Measurements from ENCODE around the gene ARRDC1. TPM values are rescaled to one million over a fixed set of nuclear protein-coding genes. Genes with fewer than 3 reads are reported as not detected.
A peak's percentile ranks its signal among the peaks of the same experiment; 100 is the strongest.
"Not testable (repeated sequence)": the region's sequence is repeated elsewhere in the genome, so short reads cannot be mapped to it uniquely, and the experiment has no call there.

The ARRDC1 gene
- total and polyA plus RNA-seq, 8 donors, result 26.2 to 77.3 (median 32.6) TPM

DNA sequence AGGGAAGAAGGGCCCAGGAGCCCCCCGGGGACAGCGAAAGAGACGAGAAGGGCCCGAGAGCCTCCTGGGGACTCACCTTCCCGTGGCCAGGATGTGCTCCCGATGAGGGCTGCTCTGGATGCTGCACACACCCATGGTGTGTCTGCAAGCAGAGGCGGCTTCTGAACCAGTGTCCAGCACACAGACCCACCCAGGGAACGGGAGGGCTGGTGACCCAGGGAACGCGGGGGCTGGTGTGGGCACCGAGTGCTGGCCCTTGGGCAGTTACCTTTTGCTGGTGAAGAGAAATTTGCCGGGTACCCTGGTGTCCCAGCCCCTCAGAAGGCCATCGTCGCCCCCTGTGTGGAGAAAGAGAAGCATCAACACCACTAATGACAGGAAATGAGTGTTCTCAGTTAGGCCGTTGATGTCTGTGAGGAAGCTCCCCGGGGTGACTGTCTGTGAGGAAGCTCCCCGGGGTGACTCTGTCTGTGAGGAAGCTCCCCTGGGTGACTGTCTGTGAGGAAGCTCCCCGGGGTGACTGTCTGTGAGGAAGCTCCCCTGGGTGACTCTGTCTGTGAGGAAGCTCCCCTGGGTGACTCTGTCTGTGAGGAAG is 40.6 kb upstream of the ARRDC1 start:
- ATAC-seq (no peak), DNase-seq (no peak)
- TF ChIP-seq, protein P1, sequence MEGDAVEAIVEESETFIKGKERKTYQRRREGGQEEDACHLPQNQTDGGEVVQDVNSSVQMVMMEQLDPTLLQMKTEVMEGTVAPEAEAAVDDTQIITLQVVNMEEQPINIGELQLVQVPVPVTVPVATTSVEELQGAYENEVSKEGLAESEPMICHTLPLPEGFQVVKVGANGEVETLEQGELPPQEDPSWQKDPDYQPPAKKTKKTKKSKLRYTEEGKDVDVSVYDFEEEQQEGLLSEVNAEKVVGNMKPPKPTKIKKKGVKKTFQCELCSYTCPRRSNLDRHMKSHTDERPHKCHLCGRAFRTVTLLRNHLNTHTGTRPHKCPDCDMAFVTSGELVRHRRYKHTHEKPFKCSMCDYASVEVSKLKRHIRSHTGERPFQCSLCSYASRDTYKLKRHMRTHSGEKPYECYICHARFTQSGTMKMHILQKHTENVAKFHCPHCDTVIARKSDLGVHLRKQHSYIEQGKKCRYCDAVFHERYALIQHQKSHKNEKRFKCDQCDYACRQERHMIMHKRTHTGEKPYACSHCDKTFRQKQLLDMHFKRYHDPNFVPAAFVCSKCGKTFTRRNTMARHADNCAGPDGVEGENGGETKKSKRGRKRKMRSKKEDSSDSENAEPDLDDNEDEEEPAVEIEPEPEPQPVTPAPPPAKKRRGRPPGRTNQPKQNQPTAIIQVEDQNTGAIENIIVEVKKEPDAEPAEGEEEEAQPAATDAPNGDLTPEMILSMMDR (IDR thresholded peaks at IDR 0.05), result no peak
- no peaks in the 10 kb centered on the region for H3K27me3 ChIP-seq
- peaks cover 0 to 3% of the 10 kb centered on the region in 2 donors for H3K9me3 ChIP-seq
- no peaks in the 10 kb centered on the region for H3K4me1 ChIP-seq
- peaks cover 0 to 47% of the 10 kb centered on the region in 2 donors for H3K36me3 ChIP-seq
- peak overlapping the region in 1 of 2 donors; percentile 29 for H3K27ac ChIP-seq
- no peak overlapping the region for H3K4me3 ChIP-seq
- intact Hi-C loops (cut with DNase I), result no loop called here

DNA sequence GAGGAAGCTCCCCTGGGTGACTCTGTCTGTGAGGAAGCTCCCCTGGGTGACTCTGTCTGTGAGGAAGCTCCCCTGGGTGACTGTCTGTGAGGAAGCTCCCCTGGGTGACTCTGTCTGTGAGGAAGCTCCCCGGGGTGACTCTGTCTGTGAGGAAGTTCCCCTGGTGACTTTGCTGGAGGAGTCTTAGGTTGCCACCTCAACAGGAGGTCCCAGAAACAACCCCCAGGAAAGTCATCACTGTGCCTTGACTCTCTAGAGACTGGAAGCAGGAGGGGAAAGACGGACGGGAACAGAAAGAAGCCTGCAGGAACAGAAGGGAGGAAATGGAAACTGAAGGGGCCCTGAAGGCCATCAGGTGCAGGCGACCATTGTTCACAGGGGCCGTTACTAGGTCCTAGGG is 37.0 kb upstream of the ARRDC1 start:
- H3K36me3 ChIP-seq, result peaks cover 0 to 49% of the 10 kb centered on the region in 2 donors
- H3K27me3 ChIP-seq; ATAC-seq; DNase-seq; H3K4me3 ChIP-seq; intact Hi-C loops (cut with DNase I); H3K9me3 ChIP-seq; H3K4me1 ChIP-seq: not testable (repeated sequence)
- peak overlapping the region in 1 of 2 donors; percentile 45 for H3K27ac ChIP-seq

DNA sequence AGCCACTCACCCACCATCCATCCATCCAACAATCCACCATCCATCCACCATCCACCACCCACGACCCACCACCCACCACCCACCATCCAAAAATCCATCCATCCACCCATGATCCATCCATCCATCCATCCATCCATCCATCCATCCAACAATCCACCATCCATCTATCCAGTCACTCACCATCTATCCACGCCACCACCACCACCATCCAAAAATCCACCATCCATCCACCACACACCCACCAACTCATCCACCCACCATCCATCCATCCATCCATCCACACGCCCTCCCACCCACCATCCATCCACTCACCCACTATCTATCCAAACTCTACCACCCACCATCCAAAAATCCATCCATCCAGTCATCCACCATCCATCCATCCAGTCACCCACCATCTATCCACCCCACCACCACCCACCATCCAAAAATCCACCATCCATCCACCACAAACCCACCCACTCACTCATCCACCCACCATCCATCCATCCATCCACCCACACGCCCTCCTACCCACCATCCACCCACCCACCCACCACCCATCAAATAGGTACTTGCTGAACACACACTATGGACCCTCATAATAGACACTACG is 35.8 kb upstream of the ARRDC1 start:
- ATAC-seq (no peak), DNase-seq (no peak)
- Histone ChIP-seq H3K4me3 (no peak overlapping the region), H3K9me3 (peaks cover 0 to 3% of the 10 kb centered on the region in 2 donors), H3K36me3 (peaks cover 0 to 49% of the 10 kb centered on the region in 2 donors), H3K4me1 (no peaks in the 10 kb centered on the region), H3K27ac (no peak overlapping the region), H3K27me3 (no peaks in the 10 kb centered on the region)
- TF ChIP-seq, protein P1 (IDR thresholded peaks at IDR 0.05), result no peak
- intact Hi-C loops (cut with DNase I), result no loop called here

GRCh38 chr9:137570566-137570965 is 34.9 kb upstream of the ARRDC1 start:
- H3K9me3 ChIP-seq, result peaks cover 0 to 3% of the 10 kb centered on the region in 2 donors
- peaks cover 0 to 3% of the 10 kb centered on the region in 2 donors for H3K4me1 ChIP-seq
- H3K4me3 ChIP-seq, result no peak overlapping the region
- DNase-seq (no peak), ATAC-seq (no peak)
- TF ChIP-seq, protein P1 (IDR thresholded peaks at IDR 0.05), result no peak
- peaks cover 0 to 55% of the 10 kb centered on the region in 2 donors for H3K36me3 ChIP-seq
- intact Hi-C loops (cut with DNase I), result no loop called here
- no peak overlapping the region for H3K27ac ChIP-seq
- no peaks in the 10 kb centered on the region for H3K27me3 ChIP-seq

DNA sequence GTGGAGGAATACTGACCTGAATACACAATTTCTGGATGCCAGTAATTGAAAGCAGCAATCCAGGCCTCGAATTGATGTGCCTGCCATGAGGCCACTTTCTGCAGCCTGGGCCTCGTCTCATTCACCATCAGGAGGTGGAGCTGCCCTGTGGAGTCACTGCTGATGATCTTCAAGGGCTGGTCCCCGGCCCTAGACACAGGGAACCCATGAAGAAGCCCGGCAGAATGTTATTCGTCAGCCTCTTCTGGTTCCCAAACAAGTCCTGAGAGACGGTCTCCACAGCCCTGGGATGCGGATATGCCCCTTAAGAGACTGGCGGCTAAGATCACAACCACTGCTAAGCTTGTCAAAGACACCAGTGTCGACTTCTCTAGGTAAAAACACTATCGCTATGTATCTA is 31.3 kb upstream of the ARRDC1 start:
- peaks cover 11 to 32% of the 10 kb centered on the region in 2 donors for H3K4me1 ChIP-seq
- no peak overlapping the region for H3K27ac ChIP-seq
- intact Hi-C loops (cut with DNase I), result no loop called here
- peaks cover 0 to 61% of the 10 kb centered on the region in 2 donors for H3K36me3 ChIP-seq
- TF ChIP-seq, protein P1 (IDR thresholded peaks at IDR 0.05), result no peak
- no peaks in the 10 kb centered on the region for H3K9me3 ChIP-seq
- no peaks in the 10 kb centered on the region for H3K27me3 ChIP-seq
- H3K4me3 ChIP-seq, result no peak overlapping the region
- DNase-seq (no peak), ATAC-seq (no peak)

Data from left lung (tissue), 10 donors.